Measurements from ENCODE around the gene NCDN. TPM values are rescaled to one million over a fixed set of nuclear protein-coding genes. Genes with fewer than 3 reads are reported as not detected.

NCDN gene
- total RNA-seq, 1 donor from 2014 or later: 95.3 TPM

DNA sequence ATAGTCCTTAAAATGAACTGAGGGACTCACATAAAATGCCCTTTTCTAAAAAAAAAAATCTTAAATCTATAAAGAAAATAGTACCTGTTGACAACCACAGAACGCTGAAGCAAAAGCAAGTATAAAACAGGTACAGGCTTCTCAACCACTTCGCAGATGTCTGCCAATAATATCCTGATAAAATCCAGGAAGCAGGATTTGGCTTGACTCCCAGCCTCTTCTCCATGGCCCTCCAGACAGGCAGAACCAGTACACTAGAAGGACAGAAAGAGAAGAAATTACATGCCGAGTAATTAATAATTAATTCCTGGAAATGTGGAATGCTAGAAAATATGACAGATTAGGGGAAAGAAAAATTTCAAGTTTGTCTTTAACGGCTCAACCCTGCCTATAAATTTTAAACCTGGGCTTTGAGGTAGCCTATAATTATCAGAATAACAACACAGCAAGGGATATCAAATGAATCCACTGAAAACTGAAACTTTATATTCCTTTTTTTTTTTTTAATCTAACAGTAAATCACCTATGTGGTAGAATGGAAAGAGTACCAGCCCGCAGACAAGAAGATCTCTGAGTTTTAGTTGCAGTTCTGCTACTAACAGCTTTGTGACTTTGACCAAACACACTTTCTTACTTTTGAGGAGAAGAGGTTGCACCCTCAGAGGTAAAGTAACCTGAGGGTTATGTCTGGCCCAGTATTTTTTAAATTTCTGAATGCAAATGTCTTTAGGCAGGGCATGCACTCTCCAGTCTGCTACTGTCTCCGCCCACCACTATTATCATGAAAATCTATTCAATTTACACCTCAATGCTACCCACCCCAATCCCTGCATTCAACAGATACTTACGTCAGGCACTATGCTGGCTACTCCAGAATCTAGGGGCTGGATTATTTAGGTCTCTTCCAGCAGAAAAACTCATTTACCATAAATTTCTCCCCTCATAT is 3.1 kb upstream of the NCDN start:
- peaks cover 13% of the 10 kb centered on the region for H3K27me3 Mint-ChIP-seq (ENCODE audit: unreplicated experiment)
- no peaks in the 10 kb centered on the region for H3K36me3 Mint-ChIP-seq (ENCODE audit: unreplicated experiment)
- H3K9me3 Mint-ChIP-seq (ENCODE audit: unreplicated experiment): peaks cover 7% of the 10 kb centered on the region
- peak overlapping the region; percentile 10 for H3K27ac Mint-ChIP-seq (ENCODE audit: unreplicated experiment)
- H3K4me1 Mint-ChIP-seq (ENCODE audit: low read depth, unreplicated experiment): peaks cover 26% of the 10 kb centered on the region
- peak overlapping the region; percentile 96 for H3K4me3 Mint-ChIP-seq (ENCODE audit: unreplicated experiment)
- TF ChIP-seq CTCF (IDR thresholded peaks at IDR 0.05; ENCODE audit: partially characterized antibody, unreplicated experiment): no peak
- DNase-seq: no peak

DNA sequence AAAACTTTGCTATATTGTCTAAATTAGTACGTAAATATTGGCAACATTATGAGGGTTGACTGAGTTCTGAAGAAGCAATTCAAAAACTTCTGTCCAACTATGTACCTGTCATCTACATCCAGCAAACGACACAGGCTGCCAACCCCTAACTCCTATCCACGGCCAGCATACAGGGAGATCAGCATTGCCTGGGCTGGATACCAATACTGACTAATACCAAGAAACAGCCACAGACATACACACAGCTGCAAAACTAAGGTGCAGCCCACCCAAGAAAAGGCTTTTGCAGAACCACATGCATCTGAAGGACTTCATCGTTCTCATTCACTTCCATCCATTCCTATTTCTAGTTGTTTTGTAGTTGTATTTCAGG is 2.4 kb upstream of the NCDN start:
- H3K27me3 Mint-ChIP-seq (ENCODE audit: unreplicated experiment): peaks cover 15% of the 10 kb centered on the region
- H3K9me3 Mint-ChIP-seq (ENCODE audit: unreplicated experiment): peaks cover 9% of the 10 kb centered on the region
- peak overlapping the region; percentile 92 for H3K27ac Mint-ChIP-seq (ENCODE audit: unreplicated experiment)
- peaks cover 32% of the 10 kb centered on the region for H3K4me1 Mint-ChIP-seq (ENCODE audit: low read depth, unreplicated experiment)
- DNase-seq: no peak
- peak overlapping the region; percentile 96 for H3K4me3 Mint-ChIP-seq (ENCODE audit: unreplicated experiment)
- TF ChIP-seq CTCF (IDR thresholded peaks at IDR 0.05; ENCODE audit: partially characterized antibody, unreplicated experiment): no peak
- H3K36me3 Mint-ChIP-seq (ENCODE audit: unreplicated experiment): no peaks in the 10 kb centered on the region

GRCh38 chr1:35555601-35556477 is 1.8 kb upstream of the NCDN start:
- peaks cover 34% of the 10 kb centered on the region for H3K4me1 Mint-ChIP-seq (ENCODE audit: low read depth, unreplicated experiment)
- DNase-seq: no peak
- H3K27ac Mint-ChIP-seq (ENCODE audit: unreplicated experiment): peak overlapping the region; percentile 92
- no peak for TF ChIP-seq CTCF (IDR thresholded peaks at IDR 0.05; ENCODE audit: partially characterized antibody, unreplicated experiment)
- no peaks in the 10 kb centered on the region for H3K36me3 Mint-ChIP-seq (ENCODE audit: unreplicated experiment)
- H3K9me3 Mint-ChIP-seq (ENCODE audit: unreplicated experiment): peaks cover 9% of the 10 kb centered on the region
- H3K27me3 Mint-ChIP-seq (ENCODE audit: unreplicated experiment): peaks cover 15% of the 10 kb centered on the region
- peak overlapping the region; percentile 96 for H3K4me3 Mint-ChIP-seq (ENCODE audit: unreplicated experiment)

DNA sequence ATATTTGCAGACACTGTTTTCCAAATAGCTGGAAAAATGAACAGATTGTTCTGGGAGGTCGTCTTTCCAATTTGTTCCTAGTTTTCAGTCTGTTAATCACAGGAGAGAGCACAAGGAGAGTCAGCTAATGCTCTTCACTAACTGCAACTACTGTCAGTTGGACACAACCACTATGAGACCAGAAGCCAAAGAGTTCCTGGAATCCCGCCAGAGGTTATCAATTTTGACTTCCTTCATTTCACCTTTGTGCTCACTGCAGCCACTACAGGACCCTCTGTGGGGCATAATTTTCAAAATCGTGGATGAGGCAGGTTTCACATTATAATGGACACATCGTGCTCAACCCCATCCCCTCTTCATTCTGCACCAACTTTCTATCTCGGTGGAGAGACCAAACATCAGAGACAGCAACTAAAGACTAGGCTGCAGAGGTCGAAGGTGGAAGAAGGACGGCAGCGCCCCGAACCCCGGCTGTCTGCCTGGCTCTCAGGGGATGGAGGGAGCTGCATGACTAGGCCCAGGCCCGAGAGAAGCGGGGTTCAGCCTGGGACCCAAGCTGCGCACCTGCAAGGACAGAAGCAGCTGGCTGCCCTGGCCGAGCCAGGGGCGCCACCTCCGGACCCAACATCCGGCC is 998 bp upstream of the NCDN start:
- no peak for TF ChIP-seq CTCF (IDR thresholded peaks at IDR 0.05; ENCODE audit: partially characterized antibody, unreplicated experiment)
- peaks cover 42% of the 10 kb centered on the region for H3K4me1 Mint-ChIP-seq (ENCODE audit: low read depth, unreplicated experiment)
- no peak for DNase-seq
- no peaks in the 10 kb centered on the region for H3K36me3 Mint-ChIP-seq (ENCODE audit: unreplicated experiment)
- H3K27ac Mint-ChIP-seq (ENCODE audit: unreplicated experiment): peak overlapping the region; percentile 92
- H3K27me3 Mint-ChIP-seq (ENCODE audit: unreplicated experiment): peaks cover 20% of the 10 kb centered on the region
- peak overlapping the region; percentile 96 for H3K4me3 Mint-ChIP-seq (ENCODE audit: unreplicated experiment)
- peaks cover 16% of the 10 kb centered on the region for H3K9me3 Mint-ChIP-seq (ENCODE audit: unreplicated experiment)

Data from glutamatergic neuron (in vitro differentiated cells).